B cell (primary cell): ENCODE data around the gene EIF4G1. TPM values are rescaled to one million over a fixed set of nuclear protein-coding genes. Genes with fewer than 3 reads are reported as not detected.

Experiments used
- ATAC-seq: fragments of 200-7000 bp; cut with Tn5 transposase; one replicate; pipeline ENCODE4 v1.10.0; 2021; ENCODE audit warnings: low read depth, mild to moderate bottlenecking, moderate number of reproducible peaks, moderate library complexity
- CTCF ChIA-PET: fragments of 350-600 bp; sonication (Branson Sonifier 250); formaldehyde crosslinking; loops from one replicate; lab custom pipeline; 2021; ENCODE audit warnings: antibody characterized with exemption, inconsistent platforms; lab: Charles Lee
- POLR2A ChIA-PET: fragments of 350-600 bp; sonication (Branson Sonifier 250); formaldehyde crosslinking; loops from one replicate; lab custom pipeline; 2021; ENCODE audit warnings: antibody characterized with exemption; lab: Charles Lee
- DNase-seq: peaks from one replicate; pipeline ENCODE4 v3.0.0; 2013
- H2AFZ ChIP-seq: 2 replicates; pipeline ENCODE4 v1.6.1; 2012; ENCODE audit warnings: mild to moderate bottlenecking, low read depth, low read length; ENCODE audit not compliant: insufficient read depth, poor library complexity, severe bottlenecking
- H3K27ac ChIP-seq, 2 donors: 1 replicate in 1 of 2; 2 replicates in 1 of 2; pipeline ENCODE4 v1.5.1; 2012 to 2013; ENCODE audit warnings: low read length in 2 of 2, mild to moderate bottlenecking in 2 of 2, moderate library complexity in 1 of 2
- H3K27me3 ChIP-seq, 4 experiments: fragments of 200-600 bp in 1 of 4; sonication (generic) in 1 of 4; replicated peaks in 1 of 4; 1 replicate in 2 of 4; 2 replicates in 2 of 4; pipeline versions ENCODE4 v1.6.1 to v1.7.0; 2013 to 2016; ENCODE audit warnings: low read length in 3 of 4, mild to moderate bottlenecking in 2 of 4, mixed read lengths in 1 of 4, moderate library complexity in 1 of 4; ENCODE audit not compliant: insufficient read depth in 4 of 4, control insufficient read depth in 3 of 4; ENCODE audit errors: control extremely low read depth in 1 of 4
- H3K36me3 ChIP-seq, 2 experiments: replicated peaks in 1 of 2; 1 replicate in 1 of 2; 2 replicates in 1 of 2; pipeline versions ENCODE4 v1.6.1 to v1.7.1; 2013; ENCODE audit warnings: low read length in 1 of 2; ENCODE audit not compliant: insufficient read depth in 2 of 2, control insufficient read depth in 1 of 2; ENCODE audit errors: control extremely low read depth in 1 of 2, extremely low read depth in 1 of 2
- H3K4me1 ChIP-seq, 2 donors: fragments of 200-600 bp in 1 of 2; sonication (generic) in 1 of 2; 1 replicate in 1 of 2; 2 replicates in 1 of 2; pipeline versions ENCODE4 v1.5.1 to v1.6.1; 2013 to 2017; ENCODE audit warnings: low read length in 2 of 2; ENCODE audit not compliant: control insufficient read depth in 2 of 2, insufficient read depth in 2 of 2
- H3K4me2 ChIP-seq: replicated peaks from 2 replicates; pipeline ENCODE3; 2012; ENCODE audit warnings: mild to moderate bottlenecking, low read depth, low read length; ENCODE audit not compliant: poor library complexity, severe bottlenecking
- H3K4me3 ChIP-seq, 5 experiments: fragments of 200-600 bp in 1 of 5; sonication (generic) in 1 of 5; 1 replicate in 3 of 5; 2 replicates in 2 of 5; pipeline versions ENCODE4 v1.5.1 to v1.7.0; 2011 to 2016; ENCODE audit warnings: low read length in 4 of 5, mild to moderate bottlenecking in 4 of 5, low read depth in 2 of 5, control low read depth in 1 of 5, moderate library complexity in 1 of 5; ENCODE audit not compliant: insufficient read depth in 1 of 5; ENCODE audit errors: control extremely low read depth in 1 of 5, extremely low read depth in 1 of 5
- H3K79me2 ChIP-seq: fragments of 200-600 bp; sonication (generic); one replicate; pipeline ENCODE4 v1.6.0; 2016; ENCODE audit warnings: low read length; ENCODE audit not compliant: control insufficient read depth, insufficient read depth
- H3K9ac ChIP-seq: fragments of 200-600 bp; sonication (generic); 2 replicates; pipeline ENCODE4 v1.6.1; 2017; ENCODE audit warnings: mild to moderate bottlenecking, low read length, moderate library complexity
- H3K9me3 ChIP-seq, 3 donors: one replicate each; pipeline versions ENCODE4 v1.6.1 to v1.7.1; 2013; ENCODE audit warnings: low read length in 2 of 3; ENCODE audit not compliant: control insufficient read depth in 2 of 3, insufficient read depth in 1 of 3; ENCODE audit errors: control extremely low read depth in 1 of 3
- H4K20me1 ChIP-seq: 2 replicates; pipeline ENCODE4 v1.6.0; 2012; ENCODE audit warnings: mild to moderate bottlenecking, low read length; ENCODE audit not compliant: insufficient read depth, control insufficient read depth, poor library complexity, severe bottlenecking
- H3K27ac Mint-ChIP-seq: one replicate; pipeline ENCODE4 v1.8.0; 2021; ENCODE audit warnings: mixed read lengths
- H3K27me3 Mint-ChIP-seq: one replicate; pipeline ENCODE4 v1.8.0; 2021; ENCODE audit warnings: mixed read lengths
- H3K4me1 Mint-ChIP-seq: one replicate; pipeline ENCODE4 v1.8.0; 2021; ENCODE audit warnings: mixed read lengths
- H3K4me3 Mint-ChIP-seq: one replicate; pipeline ENCODE4 v1.8.0; 2021; ENCODE audit warnings: mixed read lengths
- H3K9me3 Mint-ChIP-seq: one replicate; pipeline ENCODE4 v1.8.0; 2022; ENCODE audit warnings: mixed read lengths; ENCODE audit not compliant: insufficient read depth
- CTCF ChIP-seq: fragments of 200-600 bp; IDR thresholded peaks from one replicate; pipeline ENCODE4 v1.8.0; 2022; ENCODE audit warnings: antibody characterized with exemption, mild to moderate bottlenecking
- EZH2 ChIP-seq: IDR thresholded peaks from 2 replicates; pipeline ENCODE4 v1.6.1; 2012; ENCODE audit warnings: borderline replicate concordance, low read depth, mild to moderate bottlenecking, moderate library complexity, low read length; ENCODE audit not compliant: insufficient read depth, poor library complexity, severe bottlenecking
- WGBS: methylation state at CpG from one replicate; pipeline ENCODE4 v1.1.5; 2013; ENCODE audit warnings: missing lambda C conversion rate; ENCODE audit not compliant: insufficient coverage; 5-methylcytosine and 5-hydroxymethylcytosine counted together
- intact Hi-C: fragments of 100-400 bp; cut with micrococcal nuclease; formaldehyde crosslinking; loops from one replicate; pipeline ENCODE4 v1.10.0; 2022
- polyA plus RNA-seq: library from polyadenylated mRNA; depleted of rRNA; stranded (reverse); fragments of >200 nt; gene quantifications from 2 replicates; pipeline ENCODE4 v1.2.3, GENCODE V29; 2012
- small RNA-seq: library from RNA; depleted of rRNA; stranded (forward); fragments of <200 nt; gene quantifications from one replicate; pipeline ENCODE3, GENCODE V24; 2012; ENCODE audit warnings: low replicate concordance, low read depth; ENCODE audit not compliant: insufficient read length
- total RNA-seq, 2 donors: library from RNA; stranded (reverse); fragments of 120-200 nt in 1 of 2; gene quantifications; 1 replicate in 1 of 2; 2 replicates in 1 of 2; pipeline versions ENCODE4 v1.2.3 to v1.2.4, GENCODE V29; 2013 to 2022

The EIF4G1 gene
- total and polyA plus RNA-seq, 2 donors (not counting 1 experiment from before 2014, with no cell fraction given): 65.8 to 160 TPM

GRCh38 chr3:184384342-184384741 lies 69.9 kb downstream of the EIF4G1 start:
- ChIA-PET POLR2A (no interaction called here), CTCF (interaction anchor here (0.6 to 1.1 kb wide), 3 partner anchors 13 to 130 kb away, joined by 3 to 5 read pairs (median 4); no protein-coding TSS in a partner anchor)
- H3K4me2 ChIP-seq: no peak overlapping the region
- ATAC-seq: no peak
- no peak for TF ChIP-seq EZH2
- no peak for TF ChIP-seq CTCF
- H3K27ac Mint-ChIP-seq: no peak overlapping the region
- 83% methylated on average over 8 of the region's 9 CpGs for WGBS
- no peak overlapping the region for H3K27ac ChIP-seq
- no peaks in the 10 kb centered on the region for H3K9me3 Mint-ChIP-seq
- H3K4me1 Mint-ChIP-seq: peaks cover 12% of the 10 kb centered on the region
- H3K9ac ChIP-seq: no peak overlapping the region
- H3K4me3 Mint-ChIP-seq: no peak overlapping the region
- peaks cover 0 to 45% (median 13%) of the 10 kb centered on the region in 4 experiments for H3K27me3 ChIP-seq
- H3K36me3 ChIP-seq: no peaks in the 10 kb centered on the region
- peaks cover 13 to 15% of the 10 kb centered on the region in 2 donors for H3K4me1 ChIP-seq
- peaks cover 0 to 5% (median 0%) of the 10 kb centered on the region in 3 donors for H3K9me3 ChIP-seq
- intact Hi-C loops: no loop called here
- no peaks in the 10 kb centered on the region for H4K20me1 ChIP-seq
- H3K4me3 ChIP-seq: no peak overlapping the region
- DNase-seq: no peak
- H3K27me3 Mint-ChIP-seq: peaks cover 55% of the 10 kb centered on the region
- H2AFZ ChIP-seq: no peak overlapping the region
- H3K79me2 ChIP-seq: no peaks in the 10 kb centered on the region

Small RNA genes lying within 50 kb of the gene (small RNA-seq; reads per million reads assigned to genes)
- 5,141 reads per million, percentile 99 among the genes with 10 or more reads in this experiment for gene SNORD66

Other genes with a start within 250 kb of the EIF4G1 start
- not detected in 2 replicates for gene HTR3E, start 217.5 kb upstream of the EIF4G1 start, total RNA-seq
- gene HTR3E, start 217.5 kb upstream of the EIF4G1 start, polyA plus RNA-seq: not detected in 2 replicates
- 83.8 and 85.9 TPM in 2 replicates for gene EIF2B5, start 179.2 kb upstream of the EIF4G1 start, total RNA-seq
- gene EIF2B5, start 179.2 kb upstream of the EIF4G1 start, polyA plus RNA-seq: 73.2 and 77.1 TPM in 2 replicates
- 81.3 and 92.0 TPM in 2 replicates for gene DVL3, start 159.2 kb upstream of the EIF4G1 start, total RNA-seq
- 42.7 and 49.4 TPM in 2 replicates for gene DVL3, start 159.2 kb upstream of the EIF4G1 start, polyA plus RNA-seq
- gene AP2M1, start 139.8 kb upstream of the EIF4G1 start, total RNA-seq: 191 and 207 TPM in 2 replicates
- 132 and 171 TPM in 2 replicates for gene AP2M1, start 139.8 kb upstream of the EIF4G1 start, polyA plus RNA-seq
- gene ABCF3, start 128.4 kb upstream of the EIF4G1 start, total RNA-seq: 115 and 131 TPM in 2 replicates
- gene ABCF3, start 128.4 kb upstream of the EIF4G1 start, polyA plus RNA-seq: 74.0 and 86.5 TPM in 2 replicates
- 0.37 TPM in 1 of 2 replicates, not detected in the other for gene VWA5B2, start 85.0 kb upstream of the EIF4G1 start, total RNA-seq
- gene VWA5B2, start 85.0 kb upstream of the EIF4G1 start, polyA plus RNA-seq: 0.09 and 0.10 TPM in 2 replicates
- 32.7 and 38.6 TPM in 2 replicates for gene ALG3, start 65.6 kb upstream of the EIF4G1 start, total RNA-seq
- 29.9 and 36.1 TPM in 2 replicates for gene ALG3, start 65.6 kb upstream of the EIF4G1 start, polyA plus RNA-seq
- 1.5 and 2.0 TPM in 2 replicates for gene EEF1AKMT4, start 64.9 kb upstream of the EIF4G1 start, total RNA-seq
- gene EEF1AKMT4, start 64.9 kb upstream of the EIF4G1 start, polyA plus RNA-seq: 0.61 and 2.5 TPM in 2 replicates
- 0.29 TPM in 1 of 2 replicates, not detected in the other for gene CAMK2N2, start 53.1 kb upstream of the EIF4G1 start, total RNA-seq
- not detected in 2 replicates for gene CAMK2N2, start 53.1 kb upstream of the EIF4G1 start, polyA plus RNA-seq
- not detected in 2 replicates for gene ECE2, start 38.6 kb upstream of the EIF4G1 start, total RNA-seq
- not detected in 2 replicates for gene ECE2, start 38.6 kb upstream of the EIF4G1 start, polyA plus RNA-seq
- 140 and 145 TPM in 2 replicates for gene PSMD2, start 15.4 kb upstream of the EIF4G1 start, total RNA-seq
- 79.4 and 119 TPM in 2 replicates for gene PSMD2, start 15.4 kb upstream of the EIF4G1 start, polyA plus RNA-seq
- gene FAM131A, start 23.0 kb downstream of the EIF4G1 start, total RNA-seq: 11.7 and 14.0 TPM in 2 replicates
- 11.8 and 13.4 TPM in 2 replicates for gene FAM131A, start 23.0 kb downstream of the EIF4G1 start, polyA plus RNA-seq
- 8.1 and 14.4 TPM in 2 replicates for gene CLCN2, start 47.0 kb downstream of the EIF4G1 start, total RNA-seq
- 6.1 and 6.2 TPM in 2 replicates for gene CLCN2, start 47.0 kb downstream of the EIF4G1 start, polyA plus RNA-seq
- 60.4 and 62.4 TPM in 2 replicates for gene POLR2H, start 47.1 kb downstream of the EIF4G1 start, total RNA-seq
- gene POLR2H, start 47.1 kb downstream of the EIF4G1 start, polyA plus RNA-seq: 106 and 140 TPM in 2 replicates
- not detected in 2 replicates for gene THPO, start 63.6 kb downstream of the EIF4G1 start, total RNA-seq
- gene THPO, start 63.6 kb downstream of the EIF4G1 start, polyA plus RNA-seq: not detected in 2 replicates
- not detected in 2 replicates for gene CHRD, start 65.4 kb downstream of the EIF4G1 start, total RNA-seq
- gene CHRD, start 65.4 kb downstream of the EIF4G1 start, polyA plus RNA-seq: 0.10 TPM in 1 of 2 replicates, not detected in the other
- gene EPHB3, start 247.2 kb downstream of the EIF4G1 start, total RNA-seq: 0.07 TPM in 1 of 2 replicates, not detected in the other
- gene EPHB3, start 247.2 kb downstream of the EIF4G1 start, polyA plus RNA-seq: 0.06 and 0.43 TPM in 2 replicates